SK-N-SH (cell line): ENCODE data around the gene PSENEN. TPM values are rescaled to one million over a fixed set of nuclear protein-coding genes. Genes with fewer than 3 reads are reported as not detected.
A peak's percentile ranks its signal among the peaks of the same experiment; 100 is the strongest.

Source experiments
- CTCF ChIA-PET: fragments of 300-600, 350-600 bp; formaldehyde crosslinking; extraction: SDS; loops from one replicate; lab custom pipeline; 2021; lab: Yijun Ruan, JAX
- POLR2A ChIA-PET: fragments of 350-600 bp; sonication (Branson Sonifier 250); formaldehyde crosslinking; extraction: SDS; loops from one replicate; lab custom pipeline; 2020; ENCODE audit warnings: antibody characterized with exemption, inconsistent platforms; lab: Yijun Ruan, JAX
- DNase-seq: peaks from one replicate; pipeline ENCODE4 v3.0.0; 2012
- H2AFZ ChIP-seq: fragments of 200-600 bp; sonication (generic); 2 replicates; pipeline ENCODE4 v1.8.1; 2016; ENCODE audit warnings: antibody characterized with exemption, mild to moderate bottlenecking, low read depth
- H3F3A ChIP-seq: fragments of 200-600 bp; sonication (generic); replicated peaks from 2 replicates; pipeline ENCODE3; 2016; ENCODE audit warnings: antibody characterized with exemption, mild to moderate bottlenecking; ENCODE audit not compliant: insufficient read depth
- H3K27ac ChIP-seq, 2 experiments: fragments of 200-500 bp in 1 of 2; fragments of 200-600 bp in 1 of 2; sonication (Bioruptor generic) in 1 of 2; sonication (generic), shearing (Covaris generic) in 1 of 2; 2 replicates each; pipeline versions ENCODE4 v1.5.1 to v1.6.1; 2014 to 2016; ENCODE audit warnings: low read depth in 2 of 2, inconsistent platforms in 1 of 2, low read length in 1 of 2, mild to moderate bottlenecking in 1 of 2, mixed read lengths in 1 of 2
- H3K27me3 ChIP-seq: fragments of 200-600 bp; sonication (generic), shearing (Covaris generic); 2 replicates; pipeline ENCODE4 v1.6.1; 2016; ENCODE audit warnings: mixed run types; ENCODE audit not compliant: insufficient read depth
- H3K36me3 ChIP-seq, 2 experiments: fragments of 200-500 bp in 1 of 2; fragments of 200-600 bp in 1 of 2; sonication (Bioruptor generic) in 1 of 2; sonication (generic) in 1 of 2; replicated peaks in 1 of 2; 2 replicates each; pipeline versions ENCODE3 to v1.5.1; 2014 to 2016; ENCODE audit warnings: low read length in 1 of 2, mild to moderate bottlenecking in 1 of 2; ENCODE audit not compliant: insufficient read depth in 2 of 2, control insufficient read depth in 1 of 2
- H3K4me1 ChIP-seq, 2 experiments: fragments of 200-500 bp in 1 of 2; fragments of 200-600 bp in 1 of 2; sonication (Bioruptor generic) in 1 of 2; sonication (generic), shearing (Covaris generic) in 1 of 2; 2 replicates each; pipeline versions ENCODE4 v1.5.1 to v1.6.1; 2014 to 2016; ENCODE audit warnings: low read depth in 1 of 2, low read length in 1 of 2, mixed run types in 1 of 2; ENCODE audit not compliant: insufficient read depth in 2 of 2, control insufficient read depth in 1 of 2
- H3K4me2 ChIP-seq: fragments of 200-600 bp; sonication (generic), shearing (Covaris generic); 2 replicates; pipeline ENCODE4 v1.6.1; 2017; ENCODE audit warnings: mixed run types
- H3K4me3 ChIP-seq, 2 experiments: fragments of 200-500 bp in 1 of 2; fragments of 200-600 bp in 1 of 2; sonication (Bioruptor generic) in 1 of 2; sonication (generic), shearing (Covaris generic) in 1 of 2; 2 replicates each; pipeline versions ENCODE4 v1.5.1 to v1.8.1; 2014 to 2016; ENCODE audit warnings: low read depth in 2 of 2, inconsistent platforms in 1 of 2, low read length in 1 of 2, mild to moderate bottlenecking in 1 of 2, mixed read lengths in 1 of 2, moderate library complexity in 1 of 2
- H3K79me2 ChIP-seq: fragments of 200-600 bp; sonication (generic); 2 replicates; pipeline ENCODE4 v1.8.1; 2017; ENCODE audit warnings: mild to moderate bottlenecking; ENCODE audit not compliant: insufficient read depth
- H3K9ac ChIP-seq: fragments of 200-600 bp; sonication (generic); 2 replicates; pipeline ENCODE4 v1.6.1; 2017; ENCODE audit warnings: mixed run types
- H3K9me2 ChIP-seq: fragments of 200-600 bp; sonication (generic); 2 replicates; pipeline ENCODE4 v1.6.1; 2017; ENCODE audit warnings: mixed run types
- H3K9me3 ChIP-seq: fragments of 200-600 bp; sonication (generic); 2 replicates; pipeline ENCODE4 v1.6.1; 2017; ENCODE audit warnings: mixed run types, mild to moderate bottlenecking, moderate library complexity
- H4K20me1 ChIP-seq: fragments of 200-600 bp; sonication (generic); 2 replicates; pipeline ENCODE4 v1.6.1; 2017; ENCODE audit warnings: mild to moderate bottlenecking, mixed run types; ENCODE audit not compliant: insufficient read depth
- FOXJ3 ChIP-seq: sonication (generic); formaldehyde crosslinking; IDR thresholded peaks from 2 replicates; pipeline ENCODE4 v1.5.1; 2020; ENCODE audit warnings: mild to moderate bottlenecking, missing genetic modification reagents
- FOXM1 ChIP-seq: IDR thresholded peaks from 2 replicates; pipeline ENCODE4 v1.4.0; 2012; ENCODE audit warnings: low read depth, mild to moderate bottlenecking
- MEF2A ChIP-seq: IDR thresholded peaks from 2 replicates; pipeline ENCODE4 v1.4.0; 2012; ENCODE audit warnings: low read depth, borderline replicate concordance
- REST ChIP-seq: IDR thresholded peaks from 2 replicates; pipeline ENCODE4 v1.6.1; 2012; ENCODE audit warnings: mild to moderate bottlenecking, low read depth, low read length, moderate library complexity
- RXRA ChIP-seq: IDR thresholded peaks from 2 replicates; pipeline ENCODE4 v1.4.0; 2012; ENCODE audit warnings: low read depth, mild to moderate bottlenecking, borderline replicate concordance
- SMC3 ChIP-seq: IDR thresholded peaks from 2 replicates; pipeline ENCODE4 v1.6.1; 2012; ENCODE audit warnings: low read depth, low read length, improper control_type of control experiment
- TAF1 ChIP-seq: IDR thresholded peaks from 2 replicates; pipeline ENCODE4 v1.6.1; 2012; ENCODE audit warnings: low read depth, mild to moderate bottlenecking, low read length, moderate library complexity, borderline replicate concordance
- TCF12 ChIP-seq: IDR thresholded peaks from 2 replicates; pipeline ENCODE4 v1.4.0; 2012
- USF1 ChIP-seq: IDR thresholded peaks from 2 replicates; pipeline ENCODE4 v1.4.0; 2012; ENCODE audit warnings: low read depth, borderline replicate concordance
- USF2 ChIP-seq: fragments of 150-350 bp; IDR thresholded peaks from 2 replicates; pipeline ENCODE4 v1.6.1; 2017; ENCODE audit warnings: antibody characterized with exemption, low read length, low read depth, borderline replicate concordance
- WGBS: methylation state at CpG from one replicate; pipeline ENCODE4 v1.1.6; 2017; ENCODE audit warnings: low lambda C conversion rate; 5-methylcytosine and 5-hydroxymethylcytosine counted together
- polyA plus RNA-seq, 3 experiments: library from polyadenylated mRNA; depleted of rRNA; stranded (reverse); fragments of >200 nt; gene quantifications; 2 replicates each; pipeline ENCODE4 v1.2.3, GENCODE V29; 2012

Gene PSENEN
- polyA plus RNA-seq, 1 of the 3 experiments (the other 2 are of a cell fraction), result 99.2 TPM

GRCh38 chr19:35776102-35776788, 30.8 kb downstream of the PSENEN start:
- no peak for DNase-seq
- 54% methylated on average over 13 of the region's 13 CpGs for WGBS
- ChIA-PET POLR2A (interaction anchor here (0.5 kb wide), 1 partner anchor 65 kb away, joined by 4 read pairs; no protein-coding TSS in a partner anchor), CTCF (interaction anchor here (1.0 to 1.4 kb wide), 2 partner anchors 11 to 44 kb away, joined by 3 read pairs; no protein-coding TSS in a partner anchor)
- Histone ChIP-seq H3K27ac (no peak overlapping the region), H3K9me3 (no peaks in the 10 kb centered on the region), H3K4me3 (peak overlapping the region; percentile 59 to 76), H3K36me3 (peaks cover 0 to 3% of the 10 kb centered on the region in 2 experiments), H3K27me3 (no peaks in the 10 kb centered on the region), H3K4me1 (peaks cover 0 to 12% of the 10 kb centered on the region in 2 experiments; a peak in 2 of 4 replicates), H3K9me2 (no peaks in the 10 kb centered on the region), H3K9ac (peak overlapping the region; percentile 38; the same call in 1 of the 2 replicates), H3F3A (peaks cover 8% of the 10 kb centered on the region), H2AFZ (0 out of 2 replicates have a peak overlapping the region, but pooled peaks have one; percentile 41), H3K79me2 (peaks cover 13% of the 10 kb centered on the region; the same call in 1 of the 2 replicates), H3K4me2 (peak overlapping the region; percentile 90), H4K20me1 (no peaks in the 10 kb centered on the region)
- no peak for TF ChIP-seq USF2
- TF ChIP-seq TCF12, result no peak
- TF ChIP-seq USF1, result no peak
- no peak for TF ChIP-seq TAF1
- no peak for TF ChIP-seq FOXJ3 (CRISPR knock-in tag)
- TF ChIP-seq SMC3, result no peak
- no peak for TF ChIP-seq FOXM1
- no peak for TF ChIP-seq MEF2A
- TF ChIP-seq RXRA, result no peak
- TF ChIP-seq REST, result no peak
